GM12878 (cell line): Measurements from ENCODE around the gene SMIM43. TPM values are rescaled to one million over a fixed set of nuclear protein-coding genes. Genes with fewer than 3 reads are reported as not detected.

Source experiments
- BCL3 ChIP-seq: IDR thresholded peaks from 2 replicates; pipeline ENCODE4 v1.6.1; 2011; ENCODE audit warnings: borderline replicate concordance, low read depth, mild to moderate bottlenecking, moderate library complexity, low read length; ENCODE audit not compliant: insufficient read depth, poor library complexity, severe bottlenecking
- ELK1 ChIP-seq: IDR thresholded peaks from 2 replicates; pipeline ENCODE4 v1.6.1; 2012; ENCODE audit warnings: low read depth, low read length, improper control_type of control experiment
- ETV6 ChIP-seq, 2 experiments: fragments of 450-650 bp in 1 of 2; IDR thresholded peaks in 1 of 2; conservative IDR thresholded peaks in 1 of 2; 2 replicates each; pipeline ENCODE4 v1.6.1; 2014; ENCODE audit warnings: antibody characterized with exemption in 1 of 2, borderline replicate concordance in 1 of 2, low read depth in 1 of 2, mild to moderate bottlenecking in 1 of 2, moderate library complexity in 1 of 2
- FOXK2 ChIP-seq: fragments of 450-650 bp; IDR thresholded peaks from 2 replicates; pipeline ENCODE4 v1.6.1; 2017; ENCODE audit warnings: mild to moderate bottlenecking, moderate library complexity
- HDAC2 ChIP-seq: fragments of 200-600 bp; sonication (generic); IDR thresholded peaks from 2 replicates; pipeline ENCODE4 v1.6.1; 2017
- MEF2B ChIP-seq: fragments of 450-650 bp; IDR thresholded peaks from 2 replicates; pipeline ENCODE4 v1.6.1; 2018; ENCODE audit warnings: mild to moderate bottlenecking, moderate library complexity; ENCODE audit not compliant: partially characterized antibody, poor library complexity, severe bottlenecking
- PAX5 ChIP-seq: IDR thresholded peaks from 2 replicates; pipeline ENCODE4 v1.6.1; 2011; ENCODE audit warnings: low read depth, low read length, borderline replicate concordance
- RBBP5 ChIP-seq: fragments of 200-600 bp; sonication (generic); conservative IDR thresholded peaks from 2 replicates; pipeline ENCODE4 v1.6.1; 2016
- RELA ChIP-seq: fragments of 450-650 bp; IDR thresholded peaks from 2 replicates; pipeline ENCODE4 v1.8.0; 2014; ENCODE audit warnings: borderline replicate concordance; ENCODE audit not compliant: partially characterized antibody
- SIX5 ChIP-seq: IDR thresholded peaks from 2 replicates; pipeline ENCODE4 v1.6.1; 2011; ENCODE audit warnings: mild to moderate bottlenecking, low read depth, low read length, moderate library complexity; ENCODE audit not compliant: severe bottlenecking
- SPI1 ChIP-seq: IDR thresholded peaks from 2 replicates; pipeline ENCODE4 v1.6.1; 2011; ENCODE audit warnings: low read depth, mild to moderate bottlenecking, low read length, moderate library complexity, borderline replicate concordance; ENCODE audit not compliant: insufficient read depth
- ZNF274 ChIP-seq: IDR thresholded peaks from one replicate; pipeline ENCODE4 v1.8.0; 2011; ENCODE audit not compliant: insufficient read length, insufficient read depth
- ZNF592 ChIP-seq: fragments of 450-650 bp; IDR thresholded peaks from 2 replicates; pipeline ENCODE4 v1.6.1; 2017; ENCODE audit warnings: mild to moderate bottlenecking, moderate library complexity
- polyA plus RNA-seq, 11 experiments: library from polyadenylated mRNA; depleted of rRNA in 4 of 11; unstranded in 6 of 11; stranded (reverse) in 5 of 11; fragments of >200 nt; fragmentation: Nextera tagmentation in 4 of 11; fragmentation: Illumina TruSeq in 1 of 11; extraction: Ambion mirVana in 4 of 11; extraction: Trizol in 1 of 11; gene quantifications; 1 replicate in 1 of 11; 2 replicates in 10 of 11; pipeline versions ENCODE4 v1.2.1 to v1.2.3, GENCODE V29; 2011 to 2016; ENCODE audit warnings: inconsistent platforms in 2 of 11, missing spikeins in 2 of 11, low read depth in 1 of 11
- total RNA-seq, 4 experiments: library from RNA; depleted of rRNA in 3 of 4; stranded (reverse); fragments of >200 nt in 3 of 4; fragmentation: Illumina TruSeq in 1 of 4; extraction: Trizol in 1 of 4; gene quantifications; 2 replicates each; pipeline versions ENCODE4 v1.2.1 to v1.2.3, GENCODE V29; 2013 to 2021

Gene SMIM43
- total and polyA plus RNA-seq, 10 of the 15 experiments (the other 5 are each of a cell fraction or from before 2014, with no cell fraction given): 0.12 TPM; not detected in 9

- no peak for TF ChIP-seq ELK1
- no peak for TF ChIP-seq SPI1
- TF ChIP-seq PAX5: no peak
- no peak for TF ChIP-seq FOXK2
- no peak for TF ChIP-seq BCL3
- no peak for TF ChIP-seq HDAC2
- no peak for TF ChIP-seq ETV6 (conservative IDR thresholded peaks at IDR 0.05 in 1 of 2, IDR thresholded peaks at IDR 0.05 in 1 of 2; ENCODE audit: borderline replicate concordance in 1 of 2, low read depth in 1 of 2)
- TF ChIP-seq ZNF592: no peak
- no peak for TF ChIP-seq MEF2B
- no peak for TF ChIP-seq ZNF274
- TF ChIP-seq SIX5: no peak
- TF ChIP-seq RBBP5: no peak
- no peak for TF ChIP-seq RELA
Measured at GRCh38 chr4:121765368-121765705, 373 bp upstream of the SMIM43 start (continued).
